K562 (cell line): ENCODE results near the gene SLC12A9. TPM values are rescaled to one million over a fixed set of nuclear protein-coding genes. Genes with fewer than 3 reads are reported as not detected.

ENCODE experiments used
- BRCA1 ChIP-seq, 2 experiments: fragments of 450-650 bp in 1 of 2; sonication (generic) in 1 of 2; formaldehyde crosslinking in 1 of 2; IDR thresholded peaks; 2 replicates each; pipeline versions ENCODE4 v1.5.0 to v1.6.1; 2017 to 2020; ENCODE audit warnings: mild to moderate bottlenecking in 1 of 2, missing genetic modification reagents in 1 of 2
- ILF3 ChIP-seq: fragments of 450-650 bp; IDR thresholded peaks from 2 replicates; pipeline ENCODE4 v1.6.1; 2018; ENCODE audit warnings: antibody characterized with exemption, mild to moderate bottlenecking, moderate library complexity, borderline replicate concordance
- NFE2 ChIP-seq: IDR thresholded peaks from 2 replicates; pipeline ENCODE4 v1.6.1; 2014; ENCODE audit warnings: antibody characterized with exemption, low read depth
- POLR2A ChIP-seq: fragments of 450-650 bp; conservative IDR thresholded peaks from 2 replicates; pipeline ENCODE4 v1.6.1; 2016
- PYGO2 ChIP-seq: fragments of 450-650 bp; IDR thresholded peaks from 2 replicates; pipeline ENCODE4 v1.6.1; 2016; ENCODE audit warnings: mild to moderate bottlenecking, missing genetic modification characterization, moderate library complexity, missing compliant biosample characterization
- RBM39 ChIP-seq: fragments of 200-400 bp; formaldehyde crosslinking; optimal IDR thresholded peaks from 2 replicates; pipeline ENCODE3; 2018; ENCODE audit warnings: low read depth, low read length
- ZFX ChIP-seq: sonication (generic); formaldehyde crosslinking; IDR thresholded peaks from 2 replicates; pipeline ENCODE4 v1.8.0; 2022; ENCODE audit warnings: mild to moderate bottlenecking, missing genetic modification reagents, moderate library complexity
- ZNF507 ChIP-seq: conservative IDR thresholded peaks from 2 replicates; pipeline ENCODE4 v1.6.1; 2017; ENCODE audit warnings: missing genetic modification characterization, missing compliant biosample characterization
- polyA plus RNA-seq, 8 experiments: library from polyadenylated mRNA; depleted of rRNA in 4 of 8; stranded (reverse) in 5 of 8; unstranded in 3 of 8; fragments of >200 nt; fragmentation: Nextera tagmentation in 2 of 8; fragmentation: Illumina TruSeq in 1 of 8; extraction: Ambion mirVana in 2 of 8; extraction: Trizol in 1 of 8; gene quantifications; 2 replicates each; pipeline versions ENCODE4 v1.2.1 to v1.2.3, GENCODE V29; 2011 to 2014; ENCODE audit warnings: inconsistent platforms in 1 of 8, missing spikeins in 1 of 8
- total RNA-seq, 7 experiments: library from RNA; depleted of rRNA in 6 of 7; stranded (reverse); fragments of >200 nt in 6 of 7; fragmentation: Illumina TruSeq in 2 of 7; extraction: Trizol in 2 of 7; gene quantifications; 2 replicates each; pipeline versions ENCODE4 v1.2.1 to v1.2.3, GENCODE V29; 2011 to 2021; ENCODE audit warnings: low replicate concordance in 1 of 7
- TF ChIP-seq, protein P1 (sequence below), 2 experiments: fragments of 450-650 bp; formaldehyde crosslinking in 1 of 2; IDR thresholded peaks; 2 replicates each; pipeline versions ENCODE4 v1.4.0 to v1.6.1; 2014 to 2020; ENCODE audit warnings: mild to moderate bottlenecking in 2 of 2, borderline replicate concordance in 1 of 2, low read depth in 1 of 2
- TF ChIP-seq, protein P2 (sequence below): fragments of 250-450 bp; sonication (Bioruptor Pico); IDR thresholded peaks from 2 replicates; pipeline ENCODE4 v1.8.0; 2022; ENCODE audit warnings: moderate library complexity, mild to moderate bottlenecking, inconsistent platforms
- TF ChIP-seq, protein P3 (sequence below): conservative IDR thresholded peaks from 2 replicates; pipeline ENCODE4 v1.6.1; 2011; ENCODE audit warnings: low read depth, mild to moderate bottlenecking, low read length; ENCODE audit not compliant: control insufficient read depth
- TF ChIP-seq, protein P4 (sequence below): IDR thresholded peaks from 3 replicates; pipeline ENCODE4 v1.6.1; 2011; ENCODE audit warnings: borderline replicate concordance, mild to moderate bottlenecking, moderate library complexity; ENCODE audit not compliant: insufficient read length; ENCODE audit errors: extremely low read depth

The SLC12A9 gene
- total and polyA plus RNA-seq, 9 of the 15 experiments (the other 6 are each of a cell fraction or from before 2014, with no cell fraction given) = 0.06 to 20.2 (median 10.7) TPM

DNA sequence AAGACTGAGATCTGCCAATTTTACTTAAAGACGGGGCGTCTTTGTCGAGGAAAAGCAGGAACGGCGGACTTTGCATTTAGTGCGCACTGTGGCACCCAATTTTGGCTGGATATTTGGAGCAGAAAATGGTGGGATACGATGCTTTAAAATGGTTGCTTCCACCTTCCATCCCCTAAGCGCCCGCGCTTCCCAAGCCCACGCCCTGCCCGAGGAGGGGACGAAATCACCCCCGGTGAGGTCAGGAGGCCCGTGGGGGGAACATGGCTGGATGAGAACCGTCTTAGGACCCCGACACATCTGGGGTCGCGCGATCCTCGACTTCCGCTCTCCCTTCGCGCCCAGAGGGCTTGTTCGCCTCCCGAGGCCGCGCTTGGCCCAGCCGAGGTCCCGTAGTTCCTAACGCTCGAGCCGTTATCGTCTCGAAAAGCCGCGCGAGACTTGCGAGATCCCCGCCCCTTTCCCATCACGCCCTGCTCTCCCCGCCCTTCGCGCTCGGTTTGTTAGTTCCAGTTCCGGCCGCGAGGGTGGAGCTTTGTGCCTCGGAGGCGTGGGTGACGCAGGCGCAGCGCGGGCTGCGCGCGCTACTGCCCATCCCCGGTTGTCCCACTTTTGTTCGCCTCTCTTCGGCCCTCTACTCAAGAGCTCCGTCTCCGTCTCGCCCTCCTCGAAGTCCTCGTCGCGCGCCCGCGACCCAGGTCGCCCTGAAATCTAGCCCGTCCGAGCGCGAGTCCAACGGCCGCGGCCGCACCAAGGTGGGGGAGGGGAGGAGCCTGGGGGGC is 22.3 kb downstream of the SLC12A9 start, which contains the start of gene SRRT (continued):
- TF ChIP-seq, protein P1, sequence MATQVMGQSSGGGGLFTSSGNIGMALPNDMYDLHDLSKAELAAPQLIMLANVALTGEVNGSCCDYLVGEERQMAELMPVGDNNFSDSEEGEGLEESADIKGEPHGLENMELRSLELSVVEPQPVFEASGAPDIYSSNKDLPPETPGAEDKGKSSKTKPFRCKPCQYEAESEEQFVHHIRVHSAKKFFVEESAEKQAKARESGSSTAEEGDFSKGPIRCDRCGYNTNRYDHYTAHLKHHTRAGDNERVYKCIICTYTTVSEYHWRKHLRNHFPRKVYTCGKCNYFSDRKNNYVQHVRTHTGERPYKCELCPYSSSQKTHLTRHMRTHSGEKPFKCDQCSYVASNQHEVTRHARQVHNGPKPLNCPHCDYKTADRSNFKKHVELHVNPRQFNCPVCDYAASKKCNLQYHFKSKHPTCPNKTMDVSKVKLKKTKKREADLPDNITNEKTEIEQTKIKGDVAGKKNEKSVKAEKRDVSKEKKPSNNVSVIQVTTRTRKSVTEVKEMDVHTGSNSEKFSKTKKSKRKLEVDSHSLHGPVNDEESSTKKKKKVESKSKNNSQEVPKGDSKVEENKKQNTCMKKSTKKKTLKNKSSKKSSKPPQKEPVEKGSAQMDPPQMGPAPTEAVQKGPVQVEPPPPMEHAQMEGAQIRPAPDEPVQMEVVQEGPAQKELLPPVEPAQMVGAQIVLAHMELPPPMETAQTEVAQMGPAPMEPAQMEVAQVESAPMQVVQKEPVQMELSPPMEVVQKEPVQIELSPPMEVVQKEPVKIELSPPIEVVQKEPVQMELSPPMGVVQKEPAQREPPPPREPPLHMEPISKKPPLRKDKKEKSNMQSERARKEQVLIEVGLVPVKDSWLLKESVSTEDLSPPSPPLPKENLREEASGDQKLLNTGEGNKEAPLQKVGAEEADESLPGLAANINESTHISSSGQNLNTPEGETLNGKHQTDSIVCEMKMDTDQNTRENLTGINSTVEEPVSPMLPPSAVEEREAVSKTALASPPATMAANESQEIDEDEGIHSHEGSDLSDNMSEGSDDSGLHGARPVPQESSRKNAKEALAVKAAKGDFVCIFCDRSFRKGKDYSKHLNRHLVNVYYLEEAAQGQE (IDR thresholded peaks at IDR 0.05; ENCODE audit: borderline replicate concordance) = peak; percentile 38; the same call in 1 of the 2 replicates
- TF ChIP-seq, protein P1 (CRISPR knock-in tag; IDR thresholded peaks at IDR 0.05; ENCODE audit: low read depth) = peak; percentile 87
- TF ChIP-seq POLR2A (peak; percentile 98), ZNF507 (tag) (no peak), BRCA1 (IDR thresholded peaks at IDR 0.05) (no peak), BRCA1 (CRISPR knock-in tag; IDR thresholded peaks at IDR 0.05) (no peak), RBM39 (peak; percentile 87), ILF3 (no peak), ZFX (CRISPR knock-in tag) (peak; percentile 98), NFE2 (no peak), PYGO2 (tag) (no peak)
- TF ChIP-seq, protein P2, sequence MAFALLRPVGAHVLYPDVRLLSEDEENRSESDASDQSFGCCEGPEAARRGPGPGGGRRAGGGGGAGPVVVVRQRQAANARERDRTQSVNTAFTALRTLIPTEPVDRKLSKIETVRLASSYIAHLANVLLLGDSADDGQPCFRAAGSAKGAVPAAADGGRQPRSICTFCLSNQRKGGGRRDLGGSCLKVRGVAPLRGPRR = no peak
- TF ChIP-seq, protein P3, sequence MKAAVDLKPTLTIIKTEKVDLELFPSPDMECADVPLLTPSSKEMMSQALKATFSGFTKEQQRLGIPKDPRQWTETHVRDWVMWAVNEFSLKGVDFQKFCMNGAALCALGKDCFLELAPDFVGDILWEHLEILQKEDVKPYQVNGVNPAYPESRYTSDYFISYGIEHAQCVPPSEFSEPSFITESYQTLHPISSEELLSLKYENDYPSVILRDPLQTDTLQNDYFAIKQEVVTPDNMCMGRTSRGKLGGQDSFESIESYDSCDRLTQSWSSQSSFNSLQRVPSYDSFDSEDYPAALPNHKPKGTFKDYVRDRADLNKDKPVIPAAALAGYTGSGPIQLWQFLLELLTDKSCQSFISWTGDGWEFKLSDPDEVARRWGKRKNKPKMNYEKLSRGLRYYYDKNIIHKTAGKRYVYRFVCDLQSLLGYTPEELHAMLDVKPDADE = peak; percentile 88; the same call in 1 of the 2 replicates
- TF ChIP-seq, protein P4, sequence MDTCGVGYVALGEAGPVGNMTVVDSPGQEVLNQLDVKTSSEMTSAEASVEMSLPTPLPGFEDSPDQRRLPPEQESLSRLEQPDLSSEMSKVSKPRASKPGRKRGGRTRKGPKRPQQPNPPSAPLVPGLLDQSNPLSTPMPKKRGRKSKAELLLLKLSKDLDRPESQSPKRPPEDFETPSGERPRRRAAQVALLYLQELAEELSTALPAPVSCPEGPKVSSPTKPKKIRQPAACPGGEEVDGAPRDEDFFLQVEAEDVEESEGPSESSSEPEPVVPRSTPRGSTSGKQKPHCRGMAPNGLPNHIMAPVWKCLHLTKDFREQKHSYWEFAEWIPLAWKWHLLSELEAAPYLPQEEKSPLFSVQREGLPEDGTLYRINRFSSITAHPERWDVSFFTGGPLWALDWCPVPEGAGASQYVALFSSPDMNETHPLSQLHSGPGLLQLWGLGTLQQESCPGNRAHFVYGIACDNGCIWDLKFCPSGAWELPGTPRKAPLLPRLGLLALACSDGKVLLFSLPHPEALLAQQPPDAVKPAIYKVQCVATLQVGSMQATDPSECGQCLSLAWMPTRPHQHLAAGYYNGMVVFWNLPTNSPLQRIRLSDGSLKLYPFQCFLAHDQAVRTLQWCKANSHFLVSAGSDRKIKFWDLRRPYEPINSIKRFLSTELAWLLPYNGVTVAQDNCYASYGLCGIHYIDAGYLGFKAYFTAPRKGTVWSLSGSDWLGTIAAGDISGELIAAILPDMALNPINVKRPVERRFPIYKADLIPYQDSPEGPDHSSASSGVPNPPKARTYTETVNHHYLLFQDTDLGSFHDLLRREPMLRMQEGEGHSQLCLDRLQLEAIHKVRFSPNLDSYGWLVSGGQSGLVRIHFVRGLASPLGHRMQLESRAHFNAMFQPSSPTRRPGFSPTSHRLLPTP = no peak
